HL-60/S4 treated with phorbol 12-myristate 13-acetate at 8.2 ng/mL for 4 days and 3 days (cell line): Measurements from ENCODE around the gene ITIH5.
"Not testable (repeated sequence)": the region's sequence is repeated elsewhere in the genome, so short reads cannot be mapped to it uniquely, and the experiment has no call there.

ENCODE experiments used
- in situ Hi-C: fragments of 300-500 bp; cut with MboI; formaldehyde crosslinking; loops from 2 replicates; pipeline ENCODE4 v1.15.0; 2022; ENCODE audit warnings: low sequenced_read_pairs

Gene ITIH5

DNA sequence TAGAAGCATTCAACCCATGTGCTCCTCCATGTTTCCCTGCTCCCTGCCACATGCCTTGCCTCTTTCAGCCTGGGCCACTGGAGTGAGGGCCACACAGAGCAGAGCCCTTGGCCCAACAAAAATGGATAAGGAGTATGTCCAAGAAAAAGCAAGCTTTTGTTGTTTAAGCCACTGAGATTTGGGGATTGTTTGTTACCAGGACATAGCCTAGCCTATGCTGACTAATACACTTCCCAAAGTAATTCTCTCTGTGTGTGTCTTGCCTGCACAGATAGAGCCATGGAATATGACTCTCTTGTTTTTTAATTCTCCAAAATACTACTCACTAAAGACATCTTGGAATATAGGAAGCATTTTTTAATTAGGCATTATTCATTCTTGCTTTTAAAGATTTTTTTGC, 22.8 kb upstream of the ITIH5 start:
- in situ Hi-C loops, result no loop called here

DNA sequence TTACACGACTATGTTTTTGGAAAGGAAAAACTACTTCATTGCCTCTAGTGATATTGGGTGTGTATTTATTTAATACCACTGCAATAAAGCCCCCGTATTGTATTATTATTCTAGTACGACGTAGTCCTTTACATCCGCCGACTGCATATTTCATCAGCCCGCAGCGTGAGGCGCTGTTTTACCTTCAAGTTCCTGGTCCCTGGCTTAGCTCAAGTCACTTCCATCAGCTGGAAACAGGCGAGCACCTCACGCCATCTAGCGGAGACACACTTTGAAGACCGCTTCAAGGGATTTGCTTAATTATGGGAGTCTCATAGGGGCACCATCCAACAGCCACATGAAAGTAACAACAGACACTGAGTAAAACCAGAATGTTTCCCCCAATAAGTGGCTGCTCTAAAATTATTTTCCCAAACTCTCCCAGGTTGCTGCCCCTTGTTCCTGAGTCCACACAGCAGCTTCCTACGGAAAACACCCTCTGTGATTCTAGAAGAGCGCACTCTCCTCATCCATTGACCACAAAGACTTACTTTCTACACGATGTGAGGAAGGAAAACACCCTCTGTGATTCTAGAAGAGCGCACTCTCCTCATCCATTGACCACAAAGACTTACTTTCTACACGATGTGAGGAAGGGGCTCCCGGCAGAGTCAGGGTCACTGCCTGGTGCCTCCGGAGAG, 20.6 kb upstream of the ITIH5 start:
- in situ Hi-C loops, result no loop called here

DNA sequence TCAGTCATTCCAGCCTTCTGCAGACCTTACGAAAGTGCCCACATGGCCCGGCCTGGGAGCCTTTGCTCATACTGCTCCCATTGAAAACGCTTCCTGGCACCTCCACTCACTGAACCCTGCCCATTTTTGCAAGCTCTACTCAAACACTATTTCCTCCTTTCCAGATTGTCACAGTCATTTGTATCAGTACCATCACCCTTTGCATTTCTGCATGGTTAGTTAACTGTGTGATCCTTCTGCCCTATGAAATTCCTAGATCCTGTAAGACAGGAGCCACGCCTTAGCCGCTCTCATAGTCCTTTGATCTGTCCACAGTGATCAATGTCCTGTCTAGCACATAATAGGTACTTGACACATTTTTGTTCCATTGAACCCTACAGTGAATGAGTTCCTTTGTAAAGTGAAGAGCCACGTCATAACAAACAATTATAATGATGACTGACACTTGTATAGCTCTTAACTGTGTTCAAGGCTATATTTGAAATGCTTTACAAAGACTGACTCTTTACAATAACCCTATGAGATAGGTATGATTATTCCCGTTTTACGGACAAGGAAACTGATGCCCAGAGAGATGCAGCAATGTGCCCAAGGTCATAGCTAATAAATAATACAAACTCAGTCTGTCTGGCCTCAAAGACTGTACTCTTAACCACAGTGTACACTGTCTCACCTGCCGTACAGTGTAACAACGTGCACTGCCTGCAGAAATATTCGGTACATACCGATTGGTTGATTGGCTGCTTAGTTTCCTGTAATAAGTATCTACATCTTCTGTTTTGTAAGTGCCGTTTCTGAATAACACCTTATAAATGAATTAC, 19.8 kb upstream of the ITIH5 start:
- in situ Hi-C loops, result no loop called here

DNA sequence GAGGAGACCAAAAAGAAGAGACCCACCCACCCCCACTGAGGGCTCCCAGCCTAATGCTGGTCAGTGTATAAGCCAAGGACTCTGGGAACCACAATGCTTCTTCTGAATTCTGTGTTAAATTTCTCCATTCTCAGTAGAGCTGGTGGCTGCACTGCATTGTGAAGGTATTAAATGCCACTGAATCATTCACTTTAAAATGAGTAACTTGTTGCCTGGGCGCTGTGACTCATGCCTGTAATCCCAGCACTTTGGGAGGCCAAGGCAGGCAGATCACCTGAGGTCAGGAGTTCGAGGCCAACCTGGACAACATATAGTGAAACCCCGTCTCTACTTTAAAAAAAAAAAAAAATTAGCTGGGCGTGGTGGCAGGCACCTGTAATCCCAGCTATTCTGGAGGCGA, 13.3 kb upstream of the ITIH5 start:
- in situ Hi-C loops, result not testable (repeated sequence)

DNA sequence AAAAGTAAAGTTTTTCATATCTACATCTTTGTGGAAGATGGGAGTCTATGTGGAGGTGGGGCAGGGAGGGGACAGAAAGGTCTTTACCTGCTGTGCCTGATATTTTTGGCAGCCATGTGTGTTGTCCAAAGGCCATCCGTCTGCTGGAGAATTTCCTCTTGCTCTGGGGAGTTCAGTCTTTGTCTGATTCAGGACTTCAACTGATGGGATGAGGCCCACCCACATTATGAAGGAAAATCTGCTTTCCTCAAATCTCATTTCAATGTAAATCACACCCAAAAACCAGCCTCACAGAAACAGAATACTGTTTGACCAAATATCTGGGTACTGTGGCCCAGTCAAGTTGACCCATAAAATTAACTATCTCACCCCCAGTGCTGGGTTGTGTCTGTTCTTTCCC, 12.5 kb upstream of the ITIH5 start:
- in situ Hi-C loops, result no loop called here

DNA sequence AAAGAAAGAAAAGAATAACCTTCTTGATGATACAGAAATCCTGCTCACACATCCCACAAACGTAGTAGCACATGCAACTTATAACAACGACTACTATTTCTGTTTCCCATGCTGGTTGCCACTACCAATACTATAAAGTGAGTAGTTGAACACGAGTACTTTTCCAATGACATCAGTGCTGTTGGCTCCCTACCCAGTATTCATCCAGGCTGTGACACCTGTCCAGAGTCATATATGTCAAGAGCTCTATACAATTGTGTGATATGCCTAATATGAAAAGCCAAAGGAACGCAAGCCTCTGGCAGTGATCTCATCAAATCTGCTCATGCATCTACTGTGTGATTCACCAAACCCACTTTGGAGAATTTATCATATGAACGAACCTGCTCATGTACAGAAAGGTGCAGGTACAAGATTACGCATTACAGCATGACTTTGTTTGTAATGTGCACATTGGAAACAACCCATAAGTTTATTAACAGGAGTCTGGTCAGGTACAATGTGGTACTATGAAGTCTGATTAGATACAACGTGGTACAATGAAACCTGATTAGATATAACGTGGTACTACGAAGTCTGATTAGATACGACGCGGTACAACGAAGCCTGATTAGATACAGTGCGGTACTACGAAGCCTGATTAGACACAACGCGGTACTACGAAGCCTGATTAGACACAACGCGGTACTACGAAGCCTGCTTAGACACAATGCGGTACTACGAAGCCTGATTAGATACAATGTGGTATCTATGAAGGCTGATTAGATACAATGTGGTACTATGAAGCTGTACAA, 5.8 kb upstream of the ITIH5 start:
- in situ Hi-C loops, result no loop called here

DNA sequence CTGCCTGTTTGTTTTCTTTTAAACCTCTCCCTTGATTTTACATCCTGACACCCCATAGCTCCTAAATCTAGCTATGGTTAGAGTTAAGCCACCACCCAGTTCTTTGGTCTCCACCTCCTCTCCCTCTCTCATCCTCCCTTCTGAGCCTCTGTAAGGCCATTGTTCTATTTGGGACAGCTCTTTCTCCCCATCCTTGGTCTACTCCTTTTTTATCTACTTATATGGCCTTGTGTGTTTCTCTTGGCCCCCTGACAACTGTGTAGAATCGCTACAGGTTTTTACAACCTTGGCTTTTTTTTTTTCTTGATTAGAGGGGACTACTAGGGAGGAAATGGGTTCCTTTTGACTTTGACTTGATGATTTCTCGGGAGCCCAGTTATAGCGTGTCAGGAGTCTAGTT, 3.4 kb upstream of the ITIH5 start:
- in situ Hi-C loops, result no loop called here

DNA sequence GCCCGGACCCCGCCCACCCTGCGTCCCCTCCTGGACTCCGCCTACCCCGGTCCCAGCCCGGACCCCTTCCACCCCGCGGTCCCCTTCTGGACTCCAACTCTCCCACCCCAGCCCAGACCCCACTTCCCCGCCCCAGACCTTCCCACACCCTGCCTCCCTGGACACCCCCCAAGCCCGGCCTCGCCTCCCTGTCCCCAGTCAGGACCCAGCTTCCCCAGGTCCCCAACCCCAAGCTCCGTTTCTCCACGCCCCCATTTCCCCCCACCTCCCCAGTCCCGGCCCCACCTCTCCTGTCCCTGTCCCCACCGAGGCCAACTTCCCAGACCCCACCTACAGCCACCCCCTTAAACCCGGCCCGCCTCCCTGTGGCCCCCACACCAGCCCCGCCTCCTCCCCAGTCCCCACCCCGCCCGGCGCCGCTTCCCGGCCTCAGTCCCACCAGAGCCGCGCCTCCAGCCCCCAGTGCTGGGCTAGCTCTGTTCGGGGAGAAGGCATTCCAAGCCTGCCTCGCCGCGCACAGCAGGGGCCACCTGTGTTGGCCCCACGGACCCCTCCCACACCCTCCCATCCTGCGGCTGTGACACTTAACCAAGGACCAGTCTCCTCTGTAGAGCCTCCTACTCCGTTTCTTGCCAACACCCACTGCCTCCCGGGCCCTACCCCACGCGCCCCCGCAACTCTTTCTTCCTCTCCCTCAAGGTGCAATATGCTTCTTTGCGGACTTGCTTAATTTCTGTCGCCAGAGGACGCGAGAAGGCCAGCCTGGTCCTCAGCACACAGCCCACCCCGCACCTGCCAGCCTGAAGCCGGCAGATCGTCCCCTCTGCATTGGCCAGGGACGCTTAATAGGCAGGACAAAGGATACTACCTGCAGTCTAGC, 736 bp upstream of the ITIH5 start:
- in situ Hi-C loops, result no loop called here

DNA sequence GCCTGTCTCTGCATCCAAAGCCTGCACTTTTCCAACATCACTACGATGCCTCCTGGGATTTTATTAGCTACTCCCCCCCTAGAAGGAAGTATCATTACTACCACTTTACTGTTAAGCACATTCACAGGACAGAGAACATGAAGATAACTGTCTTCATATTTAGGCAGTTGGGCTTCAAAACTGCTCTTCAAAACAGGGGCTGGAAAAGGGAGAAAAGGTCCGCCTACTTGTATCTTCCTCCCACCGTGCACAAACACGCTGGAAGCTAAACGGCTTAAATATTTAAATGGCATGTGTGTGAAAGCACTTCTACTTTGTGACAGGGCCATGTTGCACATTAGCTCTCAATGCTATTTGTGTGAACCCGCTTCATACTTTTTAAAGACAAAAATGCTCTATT, 999 bp downstream of the ITIH5 start:
- in situ Hi-C loops, result no loop called here

DNA sequence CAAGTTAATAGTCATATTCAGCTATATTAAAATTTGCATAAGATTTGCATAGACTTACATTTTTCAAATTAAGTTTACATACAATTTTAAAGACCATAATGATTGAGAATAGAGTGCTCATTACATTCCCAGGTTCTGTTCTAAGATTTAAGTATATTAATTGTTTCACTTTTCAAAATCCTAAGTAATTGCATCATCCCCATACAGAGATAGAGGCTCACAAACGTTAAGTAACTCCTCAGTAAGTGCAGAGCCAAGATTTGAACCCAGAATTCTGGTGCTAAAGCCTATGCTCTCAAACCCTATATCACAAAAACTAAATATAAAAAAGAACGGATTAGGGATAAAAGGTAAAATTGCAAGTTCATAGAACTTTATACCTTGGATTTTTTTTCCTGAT, 2.1 kb downstream of the ITIH5 start:
- in situ Hi-C loops, result no loop called here

DNA sequence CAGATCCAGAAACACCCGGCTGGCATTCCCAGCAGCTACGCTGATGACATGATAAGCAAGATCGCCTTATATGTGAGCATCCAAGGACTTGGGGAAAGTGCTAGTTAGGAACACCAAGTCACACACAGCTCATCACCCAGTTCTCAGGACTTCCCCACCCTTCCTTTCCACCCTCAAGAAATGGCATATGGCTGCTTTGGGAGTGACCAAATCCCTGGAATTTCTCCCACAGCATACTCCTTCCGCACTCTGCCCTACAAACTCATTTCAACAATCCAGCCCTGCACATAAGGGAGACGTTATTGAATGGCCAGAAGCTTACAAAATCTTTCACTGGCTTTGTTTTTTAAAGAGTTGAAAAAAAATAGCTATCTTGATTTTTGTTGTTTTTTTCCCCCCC, 4.2 kb downstream of the ITIH5 start:
- in situ Hi-C loops, result no loop called here

DNA sequence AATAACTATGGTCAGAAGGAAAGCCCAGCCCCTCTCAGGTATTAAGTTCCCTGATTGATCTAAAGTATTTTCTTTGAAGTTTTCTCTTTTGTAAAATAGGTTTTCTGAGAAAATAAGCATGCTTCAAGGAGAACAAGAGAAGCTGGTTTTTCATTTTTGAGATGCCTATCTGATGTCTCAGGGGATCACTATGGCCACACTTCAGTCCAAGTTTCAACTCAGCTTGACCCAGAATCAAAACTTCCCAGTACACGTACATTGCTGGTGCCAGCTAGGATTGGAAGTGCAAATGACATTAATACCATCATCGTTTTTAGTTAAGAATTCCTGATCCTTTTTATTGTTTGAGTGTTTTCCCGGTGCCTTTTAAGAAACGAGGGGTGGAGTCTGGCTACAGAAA, 7.2 kb downstream of the ITIH5 start:
- in situ Hi-C loops, result no loop called here

DNA sequence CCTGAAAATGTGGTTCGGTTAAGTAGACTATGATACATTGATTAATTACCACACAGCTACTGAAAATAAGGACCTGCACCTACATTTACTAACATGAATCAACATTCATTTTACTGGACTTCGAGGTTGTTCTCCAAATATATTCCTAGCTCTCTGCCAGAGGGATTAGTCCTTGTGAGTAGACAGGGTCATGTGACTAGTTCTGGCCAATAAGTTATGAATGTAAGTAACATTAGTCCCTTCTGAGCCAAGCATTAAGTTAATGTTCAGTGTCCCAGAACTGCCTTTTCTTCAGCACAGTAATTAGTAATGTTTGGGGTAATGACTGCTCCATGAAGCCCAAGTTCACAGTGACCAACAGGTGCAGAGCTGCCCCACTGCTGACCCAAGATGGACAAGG, 9.2 kb downstream of the ITIH5 start:
- in situ Hi-C loops, result no loop called here

DNA sequence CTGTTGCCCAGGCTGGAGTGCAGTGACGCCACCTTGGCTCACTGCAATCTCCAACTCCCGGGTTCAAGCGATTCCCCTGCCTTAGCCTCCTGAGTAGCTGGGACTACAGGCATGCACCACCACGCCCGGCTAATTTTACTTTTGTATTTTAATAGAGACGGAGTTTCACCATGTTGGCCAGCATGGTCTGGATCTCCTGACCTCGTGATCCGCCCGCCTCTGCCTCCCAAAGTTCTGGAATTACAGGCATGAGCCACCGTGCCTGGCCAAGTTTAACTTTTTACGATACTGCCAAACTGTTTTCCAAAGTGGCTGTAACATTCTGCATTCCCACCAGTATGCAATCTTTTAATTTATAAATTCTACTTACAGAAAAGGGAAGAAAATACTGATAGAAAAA, 9.7 kb downstream of the ITIH5 start:
- in situ Hi-C loops, result not testable (repeated sequence)

DNA sequence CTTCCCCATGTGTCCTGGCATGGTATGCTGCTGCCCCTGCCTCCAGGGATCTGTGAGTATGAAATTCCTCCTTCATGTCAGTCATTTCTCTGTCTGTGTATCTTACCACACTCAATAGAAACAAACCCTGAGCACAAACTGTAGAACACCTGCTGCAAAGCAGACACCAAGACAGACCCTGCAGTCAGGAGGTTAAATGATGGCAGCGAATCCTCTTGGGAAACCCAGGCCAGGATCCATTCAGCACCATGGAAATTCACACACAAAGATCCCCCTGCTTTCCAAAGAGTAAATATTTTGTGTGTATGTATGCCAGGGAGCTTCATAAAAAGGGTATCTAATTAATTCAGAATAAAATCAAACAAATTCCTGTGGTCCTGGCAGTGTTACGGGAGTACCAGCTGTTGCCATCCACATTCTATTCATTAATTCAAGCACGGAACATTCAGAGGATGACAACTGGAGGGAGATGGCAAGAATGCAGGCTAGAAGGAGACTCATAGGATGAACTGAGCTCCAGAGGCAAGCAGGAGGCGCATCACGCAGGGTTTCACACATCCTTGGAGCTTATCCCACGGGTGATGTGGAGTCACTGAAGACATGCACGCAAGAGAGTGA, 14.8 kb downstream of the ITIH5 start:
- in situ Hi-C loops, result no loop called here

DNA sequence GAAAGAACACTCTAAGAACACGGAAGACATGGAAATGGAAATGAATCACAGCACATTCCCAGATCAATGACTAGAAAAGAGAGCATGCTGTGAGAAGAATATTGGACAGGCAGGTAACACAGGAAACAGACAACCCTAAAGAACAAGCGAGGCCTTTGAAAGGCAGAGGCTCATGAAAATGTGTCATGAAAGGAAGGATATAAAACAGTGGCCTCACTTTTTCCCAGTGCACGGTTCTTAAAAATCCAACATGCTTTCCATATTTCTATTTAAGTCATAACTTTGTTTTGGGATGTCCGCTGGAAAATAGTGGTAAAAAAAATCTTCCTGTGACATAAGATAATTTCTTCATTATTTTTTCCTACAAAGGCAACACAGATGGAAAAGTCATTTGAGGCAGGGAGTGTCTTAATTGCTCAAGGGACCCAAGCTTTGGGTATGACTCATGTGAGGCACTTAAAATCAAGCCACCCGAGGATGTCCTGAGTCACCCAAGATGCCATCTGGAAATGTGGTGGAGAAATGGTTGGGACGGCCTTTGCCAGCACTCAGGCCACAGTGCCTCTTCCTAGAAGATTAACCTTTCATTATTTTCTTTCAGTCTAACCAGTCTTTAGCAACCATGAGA, 17.0 kb downstream of the ITIH5 start:
- in situ Hi-C loops, result no loop called here

DNA sequence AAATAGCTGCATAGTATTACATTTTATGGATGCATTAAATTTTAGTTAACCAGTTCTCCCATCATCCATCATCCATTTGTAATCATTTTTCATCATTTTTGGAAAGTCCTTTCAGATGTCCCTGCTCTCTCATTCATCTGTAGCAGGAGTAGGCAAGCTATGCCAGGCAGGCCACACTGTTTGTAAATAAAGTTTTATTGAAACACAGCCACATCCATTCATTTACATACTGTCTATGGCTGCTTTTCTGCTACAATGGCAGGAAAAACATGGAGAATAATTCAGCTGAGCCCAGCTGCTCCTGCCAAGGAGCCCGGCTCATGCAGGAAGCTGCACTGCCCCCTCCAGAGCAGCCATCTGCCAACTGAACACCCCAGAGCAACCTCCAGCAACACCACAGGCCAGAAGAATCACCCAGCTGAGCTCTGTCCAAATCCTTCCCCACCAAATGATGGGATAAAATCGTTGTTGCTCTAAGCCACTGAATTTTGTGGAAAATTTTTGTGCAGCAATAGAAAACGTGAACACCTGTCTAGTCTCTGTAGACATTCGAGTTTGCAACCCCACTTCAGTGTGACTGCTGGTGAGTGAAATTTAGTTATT, 19.6 kb downstream of the ITIH5 start:
- in situ Hi-C loops, result no loop called here

DNA sequence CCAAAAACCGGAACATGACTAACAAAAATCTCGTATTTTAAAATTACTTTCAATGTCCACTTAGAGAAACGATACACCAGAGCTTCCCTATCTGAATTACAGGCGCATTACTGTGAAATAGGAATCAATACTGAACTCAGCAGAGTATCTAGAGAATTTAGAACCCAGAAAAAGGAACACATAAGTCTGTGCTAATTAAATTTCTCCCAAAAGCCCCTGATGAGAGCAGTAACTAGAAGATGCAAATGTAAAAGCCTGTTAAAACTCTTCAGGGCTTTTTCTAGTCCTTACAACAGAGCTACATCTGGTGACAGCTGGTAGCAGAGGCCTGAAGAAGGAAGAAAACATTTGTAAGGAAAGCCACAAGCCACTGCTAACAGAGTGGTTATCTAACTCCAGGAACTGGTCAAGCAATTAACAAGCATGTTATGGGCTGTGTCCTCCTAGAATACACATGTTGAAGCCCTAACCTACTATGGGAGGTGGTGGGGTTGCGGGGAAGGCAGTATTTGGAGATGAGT, 24.2 kb downstream of the ITIH5 start:
- in situ Hi-C loops, result no loop called here

DNA sequence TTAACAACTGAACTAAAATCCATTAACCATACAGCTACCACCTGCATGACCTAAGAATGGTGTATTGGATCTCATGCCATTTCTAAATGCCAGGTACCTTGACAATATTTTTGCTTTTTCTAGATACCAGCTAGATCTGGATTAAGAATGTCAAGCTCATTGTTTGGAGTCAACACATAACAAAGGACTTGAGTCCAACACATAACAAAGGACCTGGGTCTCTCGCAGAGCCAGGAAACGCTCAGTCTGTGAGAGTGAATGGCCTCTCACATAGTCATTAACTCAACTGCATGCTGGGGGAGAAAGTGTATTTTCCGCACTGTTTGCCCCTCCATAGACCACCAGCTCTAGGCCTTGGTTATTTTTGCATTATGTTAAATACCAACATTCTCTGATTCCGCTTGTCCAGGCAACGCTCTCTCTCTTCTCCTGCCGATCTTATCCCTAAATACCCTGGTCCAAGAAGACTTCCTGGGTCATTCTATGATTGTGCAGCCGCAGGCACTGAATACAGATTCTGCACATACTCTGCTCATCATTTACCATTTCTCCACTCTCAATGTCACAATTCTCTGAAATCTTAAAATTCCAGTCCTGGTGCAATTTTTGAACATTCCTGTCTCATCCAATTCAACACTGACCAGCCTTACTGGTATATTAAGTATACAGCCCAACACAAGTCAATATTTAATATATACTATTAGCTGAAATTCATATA, 31.2 kb downstream of the ITIH5 start:
- in situ Hi-C loops, result no loop called here
